Gastrocnemius medialis (tissue), 4 donors: ENCODE data around the gene ATP6V0B.

Experiments used
- POLR2A ChIP-seq, 2 donors: fragments of 450-650 bp; IDR thresholded peaks; one replicate each; pipeline ENCODE4 v1.6.1; 2017; ENCODE audit warnings: antibody characterized with exemption in 2 of 2, mild to moderate bottlenecking in 2 of 2, moderate library complexity in 2 of 2
- TF ChIP-seq, protein P1 (sequence below), 5 experiments: fragments of 450-650 bp in 3 of 5; fragments of 200-600 bp in 2 of 5; sonication (generic) in 2 of 5; IDR thresholded peaks in 4 of 5; conservative IDR thresholded peaks in 1 of 5; 1 replicate in 4 of 5; 2 replicates in 1 of 5; pipeline ENCODE4 v1.5.1; 2016 to 2019; ENCODE audit warnings: antibody characterized with exemption in 5 of 5, mild to moderate bottlenecking in 3 of 5, moderate library complexity in 3 of 5

DNA sequence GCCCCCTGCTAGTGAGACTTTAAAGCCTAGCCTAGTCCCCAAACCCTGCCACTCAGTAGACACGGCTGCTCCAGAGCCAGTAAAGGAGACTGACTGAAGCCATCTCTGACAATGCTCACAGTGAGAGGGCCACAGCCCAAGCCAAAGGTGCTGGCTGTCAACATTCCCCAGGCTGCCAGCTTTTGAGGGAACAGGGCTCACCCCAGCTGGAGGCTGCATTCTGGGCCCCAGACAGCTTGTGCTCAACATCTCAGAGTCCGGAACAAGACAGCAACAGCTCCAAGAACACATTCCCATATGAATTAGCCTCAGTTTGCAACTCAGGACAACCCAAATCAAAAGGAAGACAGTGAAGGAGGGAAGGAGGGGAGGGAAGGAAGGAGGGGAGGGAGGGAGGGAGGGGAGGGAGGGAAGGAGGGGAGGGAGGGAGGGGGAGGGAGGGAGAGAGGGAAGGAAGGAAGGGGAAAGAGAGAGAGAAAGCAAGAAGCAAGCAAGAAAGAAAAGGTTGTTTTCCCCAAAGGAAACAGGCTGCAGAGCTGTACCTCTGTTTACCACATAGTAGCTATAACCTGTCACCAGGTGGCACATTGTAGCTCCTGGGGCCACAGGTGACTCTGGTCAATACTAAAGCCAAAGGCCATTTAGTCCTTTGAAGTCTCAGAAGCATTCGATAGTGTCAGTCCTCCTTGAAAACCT lies 35.7 kb upstream of the ATP6V0B start:
- TF ChIP-seq, protein P1, sequence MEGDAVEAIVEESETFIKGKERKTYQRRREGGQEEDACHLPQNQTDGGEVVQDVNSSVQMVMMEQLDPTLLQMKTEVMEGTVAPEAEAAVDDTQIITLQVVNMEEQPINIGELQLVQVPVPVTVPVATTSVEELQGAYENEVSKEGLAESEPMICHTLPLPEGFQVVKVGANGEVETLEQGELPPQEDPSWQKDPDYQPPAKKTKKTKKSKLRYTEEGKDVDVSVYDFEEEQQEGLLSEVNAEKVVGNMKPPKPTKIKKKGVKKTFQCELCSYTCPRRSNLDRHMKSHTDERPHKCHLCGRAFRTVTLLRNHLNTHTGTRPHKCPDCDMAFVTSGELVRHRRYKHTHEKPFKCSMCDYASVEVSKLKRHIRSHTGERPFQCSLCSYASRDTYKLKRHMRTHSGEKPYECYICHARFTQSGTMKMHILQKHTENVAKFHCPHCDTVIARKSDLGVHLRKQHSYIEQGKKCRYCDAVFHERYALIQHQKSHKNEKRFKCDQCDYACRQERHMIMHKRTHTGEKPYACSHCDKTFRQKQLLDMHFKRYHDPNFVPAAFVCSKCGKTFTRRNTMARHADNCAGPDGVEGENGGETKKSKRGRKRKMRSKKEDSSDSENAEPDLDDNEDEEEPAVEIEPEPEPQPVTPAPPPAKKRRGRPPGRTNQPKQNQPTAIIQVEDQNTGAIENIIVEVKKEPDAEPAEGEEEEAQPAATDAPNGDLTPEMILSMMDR (IDR thresholded peaks at IDR 0.05 in 4 of 5, conservative IDR thresholded peaks at IDR 0.05 in 1 of 5): no peak
- TF ChIP-seq POLR2A (IDR thresholded peaks at IDR 0.05): no peak
